Activated naive CD4-positive, alpha-beta T cell treated with Interleukin-2 at 50 U/mL for 16 hours (primary cell): Measurements from ENCODE around the gene PEX14.

Experiments
- DNase-seq: peaks from one replicate; pipeline ENCODE4 v3.0.0-alpha.2; 2020

Gene PEX14

GRCh38 chr1:10520952-10521351 is 46.2 kb downstream of the PEX14 start:
- DNase-seq, result no peak

- DNase-seq, result no peak
Observed at GRCh38 chr1:10521537-10522157, 46.9 kb downstream of the PEX14 start.

GRCh38 chr1:10522322-10522860 is 47.6 kb downstream of the PEX14 start:
- no peak for DNase-seq

GRCh38 chr1:10525208-10525607 is 50.5 kb downstream of the PEX14 start:
- DNase-seq, result no peak

GRCh38 chr1:10528066-10529014 is 53.6 kb downstream of the PEX14 start:
- DNase-seq, result no peak

- no peak for DNase-seq
Observed at GRCh38 chr1:10529091-10529490, 54.3 kb downstream of the PEX14 start.

- DNase-seq, result no peak
Observed at GRCh38 chr1:10529765-10530164, 55.0 kb downstream of the PEX14 start.

GRCh38 chr1:10530281-10530740 is 55.6 kb downstream of the PEX14 start:
- DNase-seq, result no peak

- no peak for DNase-seq
Observed at GRCh38 chr1:10530756-10531495, 56.2 kb downstream of the PEX14 start.

GRCh38 chr1:10532362-10532761 is 57.6 kb downstream of the PEX14 start:
- no peak for DNase-seq

- DNase-seq, result no peak
Observed at GRCh38 chr1:10534519-10534918, 59.8 kb downstream of the PEX14 start.

GRCh38 chr1:10536133-10536770 is 61.5 kb downstream of the PEX14 start:
- no peak for DNase-seq

GRCh38 chr1:10537082-10537766 is 62.5 kb downstream of the PEX14 start:
- DNase-seq, result no peak

GRCh38 chr1:10538646-10539355 is 64.1 kb downstream of the PEX14 start:
- DNase-seq, result no peak

- DNase-seq, result no peak
Observed at GRCh38 chr1:10539411-10540043, 64.8 kb downstream of the PEX14 start.

- no peak for DNase-seq
Observed at GRCh38 chr1:10540277-10541005, 65.7 kb downstream of the PEX14 start.

- DNase-seq, result no peak
Observed at GRCh38 chr1:10541286-10541685, 66.5 kb downstream of the PEX14 start.

- DNase-seq, result no peak
Observed at GRCh38 chr1:10544239-10544638, 69.5 kb downstream of the PEX14 start.

GRCh38 chr1:10546896-10547295 is 72.1 kb downstream of the PEX14 start:
- DNase-seq, result no peak
